GM18526 (cell line): ENCODE data around the gene MT1G.

Experiments
- POLR2A ChIP-seq: IDR thresholded peaks from 3 replicates; pipeline ENCODE4 v1.6.1; 2011; ENCODE audit not compliant: insufficient read length; ENCODE audit errors: extremely low read depth

MT1G gene

GRCh38 chr16:56632848-56633365 is 35.0 kb downstream of the MT1G start:
- TF ChIP-seq POLR2A, result no peak

GRCh38 chr16:56632156-56632847 is 35.6 kb downstream of the MT1G start, which contains the start of gene MT1M:
Gene MT1M, plus strand, starts transcription at chr16:56632659. Its CDS starts 73 bp downstream, at chr16:56632732.
- TF ChIP-seq POLR2A, result no peak

- no peak for TF ChIP-seq POLR2A
Measured at GRCh38 chr16:56631832-56632155, 36.1 kb downstream of the MT1G start.

GRCh38 chr16:56631197-56631596 is 36.7 kb downstream of the MT1G start:
- no peak for TF ChIP-seq POLR2A

GRCh38 chr16:56630134-56630533 is 37.7 kb downstream of the MT1G start:
- TF ChIP-seq POLR2A, result no peak

GRCh38 chr16:56629531-56629930 is 38.3 kb downstream of the MT1G start:
- TF ChIP-seq POLR2A, result no peak

- TF ChIP-seq POLR2A, result no peak
Measured at GRCh38 chr16:56628486-56629350, 39.1 kb downstream of the MT1G start.

GRCh38 chr16:56626685-56627084 is 41.2 kb downstream of the MT1G start:
- no peak for TF ChIP-seq POLR2A

- no peak for TF ChIP-seq POLR2A
Measured at GRCh38 chr16:56625943-56626654, 41.8 kb downstream of the MT1G start.

- peak; percentile 53 for TF ChIP-seq POLR2A
Measured at GRCh38 chr16:56625140-56625942, 42.5 kb downstream of the MT1G start, which contains the start of gene MT1E. Gene MT1E, plus strand, starts transcription at chr16:56625781. Its CDS starts 71 bp downstream, at chr16:56625852.

GRCh38 chr16:56623637-56624036 is 44.2 kb downstream of the MT1G start:
- no peak for TF ChIP-seq POLR2A

- TF ChIP-seq POLR2A, result no peak
Measured at GRCh38 chr16:56620339-56620897, 47.4 kb downstream of the MT1G start.

GRCh38 chr16:56618138-56618537 is 49.7 kb downstream of the MT1G start:
- no peak for TF ChIP-seq POLR2A
